ENCODE measurements around the gene TNRC18.
"Not testable (repeated sequence)": the region's sequence is repeated elsewhere in the genome, so short reads cannot be mapped to it uniquely, and the experiment has no call there.

Gene TNRC18

DNA sequence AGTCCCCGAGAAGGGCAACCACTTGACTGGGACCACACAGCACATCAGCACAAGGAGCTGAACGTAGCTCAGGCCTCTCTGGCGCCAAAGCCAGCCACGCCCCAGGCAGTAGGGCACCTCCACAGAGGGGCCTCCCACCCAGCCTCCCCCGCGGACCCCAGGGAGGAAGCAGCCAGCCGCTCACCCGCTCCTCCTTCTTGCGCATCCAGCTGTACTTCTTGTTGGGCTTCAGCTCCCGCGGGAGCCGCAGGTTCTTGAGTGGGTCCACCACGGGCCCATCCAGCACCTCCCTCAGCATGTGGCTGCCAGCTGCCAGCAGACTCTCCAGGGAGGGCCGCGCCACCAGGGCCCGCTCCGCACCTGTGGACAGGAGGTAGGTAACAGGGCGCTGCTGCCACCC is 61.2 kb downstream of the TNRC18 start:
- Histone ChIP-seq H3K36me3 (ENCODE audit: insufficient read depth, low read length) (peaks cover 59% of the 10 kb centered on the region), H3K9me3 (replicated peaks; ENCODE audit: low read length) (no peaks in the 10 kb centered on the region), H3K4me1 (ENCODE audit: control insufficient read depth, insufficient read depth, low read length) (no peaks in the 10 kb centered on the region), H3K27me3 (ENCODE audit: control insufficient read depth, insufficient read depth, low read length) (no peaks in the 10 kb centered on the region), H3K9ac (ENCODE audit: low read depth, low read length) (no peak overlapping the region), H3K4me2 (ENCODE audit: low read length) (no peak overlapping the region), H3K4me3 (ENCODE audit: low read length) (no peak overlapping the region)

DNA sequence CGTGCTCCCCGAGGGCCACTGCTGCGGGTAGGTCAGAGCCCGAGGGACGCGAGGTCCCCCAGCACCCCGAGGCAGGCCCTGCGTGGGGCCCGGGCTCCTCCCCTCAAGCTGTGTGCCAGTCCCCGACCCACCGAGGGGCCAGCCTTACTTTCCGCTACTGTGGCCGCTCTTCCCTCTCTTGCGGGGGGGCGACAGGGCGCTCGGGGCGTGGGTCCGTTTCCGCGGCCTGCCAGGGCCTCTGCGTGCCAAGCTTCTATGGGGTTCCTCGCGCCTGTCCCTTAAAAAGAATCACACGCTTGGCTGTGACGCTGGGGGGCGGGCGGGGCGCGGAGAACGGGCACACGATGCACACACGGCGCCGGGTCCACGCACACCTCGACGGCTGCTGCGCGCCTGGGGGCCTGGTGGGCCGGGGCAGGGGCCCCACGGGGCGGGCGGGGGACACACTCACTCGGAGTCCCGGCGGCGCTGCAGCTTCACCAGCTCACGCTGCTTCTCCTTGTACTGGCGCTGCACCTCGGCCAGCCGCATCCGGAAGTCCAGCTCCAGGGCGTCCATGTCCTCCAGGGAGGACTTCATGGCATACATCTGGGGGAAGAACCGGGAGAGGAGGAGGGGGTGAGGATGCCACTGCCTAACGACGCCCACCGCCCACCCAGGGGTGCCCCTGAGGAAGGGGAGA is 62.0 kb downstream of the TNRC18 start:
- no peak overlapping the region for H3K9ac ChIP-seq (ENCODE audit: low read depth, low read length)
- peaks cover 64% of the 10 kb centered on the region for H3K36me3 ChIP-seq (ENCODE audit: insufficient read depth, low read length)
- no peaks in the 10 kb centered on the region for H3K4me1 ChIP-seq (ENCODE audit: control insufficient read depth, insufficient read depth, low read length)
- no peaks in the 10 kb centered on the region for H3K9me3 ChIP-seq (replicated peaks; ENCODE audit: low read length)
- no peak overlapping the region for H3K4me3 ChIP-seq (ENCODE audit: low read length)
- H3K27me3 ChIP-seq (ENCODE audit: control insufficient read depth, insufficient read depth, low read length) = no peaks in the 10 kb centered on the region
- no peak overlapping the region for H3K4me2 ChIP-seq (ENCODE audit: low read length)

DNA sequence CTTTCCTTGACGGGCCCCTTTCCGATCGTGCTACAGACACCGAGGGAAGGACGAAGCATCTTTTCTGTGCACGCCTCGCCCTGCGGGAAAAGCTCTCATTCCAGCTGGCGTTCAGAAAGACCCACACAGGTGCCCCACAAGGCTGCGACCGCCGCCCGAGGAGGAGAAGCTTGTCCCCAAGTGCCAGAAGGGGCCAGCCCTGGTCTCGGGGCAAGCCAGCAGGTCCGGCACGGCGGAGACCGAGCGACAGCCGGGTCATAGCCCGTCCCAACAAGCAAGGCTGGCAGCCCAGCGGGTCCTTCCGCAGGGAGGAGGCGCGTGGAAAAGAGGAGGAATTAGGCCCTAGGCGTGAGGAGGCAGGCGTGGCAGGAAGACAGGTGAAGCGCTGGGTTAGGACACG is 62.7 kb downstream of the TNRC18 start:
- H3K4me1 ChIP-seq (ENCODE audit: control insufficient read depth, insufficient read depth, low read length) = no peaks in the 10 kb centered on the region
- peaks cover 68% of the 10 kb centered on the region for H3K36me3 ChIP-seq (ENCODE audit: insufficient read depth, low read length)
- H3K4me3 ChIP-seq (ENCODE audit: low read length) = no peak overlapping the region
- H3K4me2 ChIP-seq (ENCODE audit: low read length) = no peak overlapping the region
- no peaks in the 10 kb centered on the region for H3K9me3 ChIP-seq (replicated peaks; ENCODE audit: low read length)
- no peak overlapping the region for H3K9ac ChIP-seq (ENCODE audit: low read depth, low read length)
- no peaks in the 10 kb centered on the region for H3K27me3 ChIP-seq (ENCODE audit: control insufficient read depth, insufficient read depth, low read length)

DNA sequence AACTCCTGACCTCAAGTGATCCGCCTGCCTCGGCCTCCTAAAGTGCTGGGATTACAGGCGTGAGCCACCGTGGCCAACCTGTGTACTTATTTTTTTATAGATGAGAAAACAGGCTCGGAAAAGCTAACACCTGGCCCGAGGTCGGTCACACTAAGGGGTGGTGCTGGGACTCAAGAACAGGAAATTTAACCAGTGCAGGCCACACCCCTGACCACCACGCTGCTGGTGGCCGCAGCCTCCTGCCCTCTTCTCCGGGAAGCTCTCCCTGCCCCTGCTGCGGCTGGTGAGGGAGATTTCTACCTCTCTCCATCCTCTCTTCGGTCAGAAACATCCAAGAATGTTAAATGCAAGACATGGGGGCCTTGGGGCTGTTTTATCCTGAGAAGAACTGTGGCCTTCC is 63.2 kb downstream of the TNRC18 start:
- H3K9me3 ChIP-seq (replicated peaks; ENCODE audit: low read length) = no peaks in the 10 kb centered on the region
- H3K4me1 ChIP-seq (ENCODE audit: control insufficient read depth, insufficient read depth, low read length) = peaks cover 1% of the 10 kb centered on the region
- H3K4me3 ChIP-seq (ENCODE audit: low read length) = no peak overlapping the region
- no peak overlapping the region for H3K4me2 ChIP-seq (ENCODE audit: low read length)
- no peaks in the 10 kb centered on the region for H3K27me3 ChIP-seq (ENCODE audit: control insufficient read depth, insufficient read depth, low read length)
- H3K36me3 ChIP-seq (ENCODE audit: insufficient read depth, low read length) = peaks cover 72% of the 10 kb centered on the region
- no peak overlapping the region for H3K9ac ChIP-seq (ENCODE audit: low read depth, low read length)

DNA sequence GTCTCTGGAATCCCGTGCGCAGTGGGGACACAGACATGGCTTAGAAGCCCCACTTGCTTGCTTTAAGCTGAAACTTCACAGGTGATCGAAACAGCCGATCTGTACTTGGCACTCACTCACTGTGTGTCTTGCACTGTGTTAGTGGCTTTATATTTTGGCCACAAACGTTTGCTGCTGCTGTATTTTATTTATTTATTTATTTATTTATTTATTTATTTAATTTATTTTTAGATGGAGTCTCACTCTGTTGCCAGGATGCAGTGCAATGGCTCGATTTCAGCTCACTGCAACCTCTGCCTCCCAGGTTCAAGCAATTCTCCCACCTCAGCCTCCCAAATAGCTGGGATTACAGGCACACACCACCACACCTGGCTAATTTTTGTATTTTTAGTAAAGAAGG is 63.6 kb downstream of the TNRC18 start:
- H3K4me3 ChIP-seq (ENCODE audit: low read length); H3K9ac ChIP-seq (ENCODE audit: low read depth, low read length); H3K4me1 ChIP-seq (ENCODE audit: control insufficient read depth, insufficient read depth, low read length); H3K4me2 ChIP-seq (ENCODE audit: low read length); H3K27me3 ChIP-seq (ENCODE audit: control insufficient read depth, insufficient read depth, low read length); H3K9me3 ChIP-seq (replicated peaks; ENCODE audit: low read length): not testable (repeated sequence)
- peaks cover 72% of the 10 kb centered on the region for H3K36me3 ChIP-seq (ENCODE audit: insufficient read depth, low read length)

DNA sequence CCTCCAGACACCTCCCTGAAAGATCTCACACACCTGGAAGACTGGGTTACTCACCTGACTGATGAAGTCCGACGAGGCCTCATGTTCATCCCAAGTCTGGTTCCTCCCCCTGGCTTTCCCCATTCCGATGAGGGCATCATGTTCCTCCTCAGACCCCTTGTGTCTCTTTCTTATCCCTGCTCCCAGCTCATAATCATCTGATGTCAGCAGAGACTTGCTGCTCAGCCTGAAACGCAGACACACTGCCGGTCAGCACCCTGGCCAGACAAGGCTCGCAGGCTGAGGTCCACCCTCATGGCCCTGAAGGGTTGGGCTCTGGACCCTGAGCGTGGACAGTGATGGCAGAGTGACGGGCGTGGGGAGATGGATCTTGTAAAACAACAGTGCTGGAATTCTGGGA is 64.3 kb downstream of the TNRC18 start:
- H3K4me2 ChIP-seq (ENCODE audit: low read length) = no peak overlapping the region
- peaks cover 12% of the 10 kb centered on the region for H3K4me1 ChIP-seq (ENCODE audit: control insufficient read depth, insufficient read depth, low read length)
- peaks cover 71% of the 10 kb centered on the region for H3K36me3 ChIP-seq (ENCODE audit: insufficient read depth, low read length)
- H3K9me3 ChIP-seq (replicated peaks; ENCODE audit: low read length) = no peaks in the 10 kb centered on the region
- no peaks in the 10 kb centered on the region for H3K27me3 ChIP-seq (ENCODE audit: control insufficient read depth, insufficient read depth, low read length)
- no peak overlapping the region for H3K9ac ChIP-seq (ENCODE audit: low read depth, low read length)
- H3K4me3 ChIP-seq (ENCODE audit: low read length) = no peak overlapping the region

DNA sequence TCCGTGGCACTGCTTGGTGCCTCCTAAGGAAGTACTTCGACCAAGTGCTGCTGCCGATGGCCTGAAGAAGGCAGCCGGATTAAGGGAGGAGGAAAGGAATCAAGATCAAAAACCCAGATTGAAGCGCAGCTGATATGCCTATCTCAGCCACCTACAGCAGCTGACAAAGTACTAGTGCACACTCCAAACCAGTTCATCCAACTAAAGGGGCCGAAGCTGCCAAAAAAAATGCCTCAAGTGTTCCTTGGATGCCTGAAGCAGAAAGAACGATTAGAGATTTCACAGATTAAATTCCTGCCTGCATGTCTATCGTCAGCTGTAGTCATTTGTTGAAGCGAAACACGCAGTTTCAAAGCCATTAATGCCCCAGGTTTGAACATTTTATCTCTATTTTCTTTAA is 65.7 kb downstream of the TNRC18 start:
- Histone ChIP-seq H3K4me1 (ENCODE audit: control insufficient read depth, insufficient read depth, low read length) (peaks cover 15% of the 10 kb centered on the region), H3K9ac (ENCODE audit: low read depth, low read length) (no peak overlapping the region), H3K36me3 (ENCODE audit: insufficient read depth, low read length) (peaks cover 78% of the 10 kb centered on the region), H3K4me2 (ENCODE audit: low read length) (no peak overlapping the region), H3K27me3 (ENCODE audit: control insufficient read depth, insufficient read depth, low read length) (no peaks in the 10 kb centered on the region), H3K4me3 (ENCODE audit: low read length) (no peak overlapping the region), H3K9me3 (replicated peaks; ENCODE audit: low read length) (no peaks in the 10 kb centered on the region)

DNA sequence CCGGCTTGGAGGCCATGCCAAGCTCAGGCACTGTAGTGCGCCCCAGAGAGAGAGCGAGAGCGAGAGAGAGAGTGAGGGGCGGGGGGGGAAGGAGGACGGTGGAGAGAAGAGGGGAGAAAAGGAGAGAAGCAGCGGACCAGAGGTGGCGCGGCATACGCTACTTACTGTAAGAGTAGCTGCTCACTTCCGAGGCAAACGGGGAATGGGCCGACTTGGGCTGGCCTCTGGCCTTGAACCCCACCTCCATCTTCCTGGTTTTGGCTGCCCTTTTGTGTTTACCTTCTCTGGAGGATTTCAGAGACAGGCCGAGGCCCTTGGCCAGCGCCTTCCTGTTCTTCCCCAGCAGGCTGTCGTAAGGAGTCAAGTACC is 66.9 kb downstream of the TNRC18 start:
- peaks cover 79% of the 10 kb centered on the region for H3K36me3 ChIP-seq (ENCODE audit: insufficient read depth, low read length)
- H3K9me3 ChIP-seq (replicated peaks; ENCODE audit: low read length) = no peaks in the 10 kb centered on the region
- H3K4me1 ChIP-seq (ENCODE audit: control insufficient read depth, insufficient read depth, low read length) = peaks cover 16% of the 10 kb centered on the region
- no peak overlapping the region for H3K4me2 ChIP-seq (ENCODE audit: low read length)
- H3K9ac ChIP-seq (ENCODE audit: low read depth, low read length) = no peak overlapping the region
- H3K4me3 ChIP-seq (ENCODE audit: low read length) = no peak overlapping the region
- no peaks in the 10 kb centered on the region for H3K27me3 ChIP-seq (ENCODE audit: control insufficient read depth, insufficient read depth, low read length)

DNA sequence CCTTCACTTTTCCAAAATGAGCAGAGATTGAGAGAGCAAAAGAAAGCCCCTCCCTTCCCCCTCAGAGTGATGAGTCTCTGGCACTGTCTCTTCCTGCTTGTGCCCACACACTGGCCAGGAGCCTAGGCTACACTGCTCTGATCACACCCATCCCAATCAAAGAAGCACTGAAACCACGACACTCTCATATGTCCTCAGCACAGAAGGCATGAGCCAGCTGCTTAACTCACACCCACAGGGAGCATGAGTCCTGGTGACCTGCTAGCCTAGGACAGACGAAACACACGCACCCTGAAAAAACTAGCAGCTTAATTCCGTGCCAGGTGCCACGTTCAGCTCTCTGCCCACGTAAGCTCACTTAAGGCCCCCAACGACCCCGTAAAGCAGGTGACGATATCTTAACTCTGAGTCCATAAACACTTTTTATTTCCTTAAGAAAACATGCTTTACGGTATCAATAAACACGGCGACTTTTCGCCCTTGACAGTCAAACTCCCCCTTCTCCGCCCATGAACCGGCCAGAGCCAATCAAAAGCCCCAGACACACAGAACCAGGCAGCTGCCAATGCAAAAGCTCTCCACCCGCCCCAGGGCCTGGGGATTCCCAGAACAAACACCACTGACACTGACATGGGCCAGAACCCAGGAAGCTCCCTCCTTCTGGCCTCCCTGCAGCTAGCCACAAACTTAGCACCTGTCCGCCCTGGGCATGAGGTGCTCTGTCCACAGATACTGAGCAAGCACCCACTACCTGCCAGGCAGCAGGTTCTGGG is 69.0 kb downstream of the TNRC18 start:
- Histone ChIP-seq H3K9ac (ENCODE audit: low read depth, low read length) (peak overlapping the region; percentile 5), H3K4me1 (ENCODE audit: control insufficient read depth, insufficient read depth, low read length) (peaks cover 19% of the 10 kb centered on the region), H3K4me3 (ENCODE audit: low read length) (peak overlapping the region; percentile 43), H3K36me3 (ENCODE audit: insufficient read depth, low read length) (peaks cover 71% of the 10 kb centered on the region), H3K27me3 (ENCODE audit: control insufficient read depth, insufficient read depth, low read length) (no peaks in the 10 kb centered on the region), H3K9me3 (replicated peaks; ENCODE audit: low read length) (no peaks in the 10 kb centered on the region), H3K4me2 (ENCODE audit: low read length) (peak overlapping the region; percentile 69)

DNA sequence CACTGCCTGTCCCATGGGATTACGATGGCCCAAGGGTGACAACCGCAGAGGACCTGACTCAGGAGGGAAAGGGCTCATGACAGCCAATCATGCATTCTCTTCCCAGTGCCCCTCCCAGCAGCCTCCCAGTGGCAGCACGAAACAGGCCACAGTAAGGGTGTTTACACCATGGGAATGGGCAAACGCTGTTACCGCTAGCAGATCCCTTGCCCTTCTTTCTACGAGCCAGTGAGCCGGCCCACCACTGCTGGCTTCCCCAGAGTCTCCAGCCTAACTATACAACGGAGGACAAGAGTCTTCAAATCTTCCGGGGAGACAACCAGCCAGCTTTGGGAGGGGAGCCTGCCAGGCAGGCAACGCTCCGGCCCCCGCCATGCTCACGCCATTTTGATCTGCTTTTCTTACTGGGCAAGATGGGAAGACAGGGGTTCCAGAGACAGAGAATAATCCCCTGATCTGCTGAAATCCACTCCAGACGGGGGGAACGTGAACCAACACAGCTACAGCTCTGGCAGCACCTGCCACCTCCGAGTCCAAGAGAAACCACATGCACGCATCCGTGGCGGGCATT is 71.1 kb downstream of the TNRC18 start:
- Histone ChIP-seq H3K27me3 (ENCODE audit: control insufficient read depth, insufficient read depth, low read length) (no peaks in the 10 kb centered on the region), H3K9ac (ENCODE audit: low read depth, low read length) (no peak overlapping the region), H3K4me3 (ENCODE audit: low read length) (no peak overlapping the region), H3K4me2 (ENCODE audit: low read length) (no peak overlapping the region), H3K36me3 (ENCODE audit: insufficient read depth, low read length) (peaks cover 55% of the 10 kb centered on the region), H3K4me1 (ENCODE audit: control insufficient read depth, insufficient read depth, low read length) (peaks cover 19% of the 10 kb centered on the region), H3K9me3 (replicated peaks; ENCODE audit: low read length) (no peaks in the 10 kb centered on the region)

DNA sequence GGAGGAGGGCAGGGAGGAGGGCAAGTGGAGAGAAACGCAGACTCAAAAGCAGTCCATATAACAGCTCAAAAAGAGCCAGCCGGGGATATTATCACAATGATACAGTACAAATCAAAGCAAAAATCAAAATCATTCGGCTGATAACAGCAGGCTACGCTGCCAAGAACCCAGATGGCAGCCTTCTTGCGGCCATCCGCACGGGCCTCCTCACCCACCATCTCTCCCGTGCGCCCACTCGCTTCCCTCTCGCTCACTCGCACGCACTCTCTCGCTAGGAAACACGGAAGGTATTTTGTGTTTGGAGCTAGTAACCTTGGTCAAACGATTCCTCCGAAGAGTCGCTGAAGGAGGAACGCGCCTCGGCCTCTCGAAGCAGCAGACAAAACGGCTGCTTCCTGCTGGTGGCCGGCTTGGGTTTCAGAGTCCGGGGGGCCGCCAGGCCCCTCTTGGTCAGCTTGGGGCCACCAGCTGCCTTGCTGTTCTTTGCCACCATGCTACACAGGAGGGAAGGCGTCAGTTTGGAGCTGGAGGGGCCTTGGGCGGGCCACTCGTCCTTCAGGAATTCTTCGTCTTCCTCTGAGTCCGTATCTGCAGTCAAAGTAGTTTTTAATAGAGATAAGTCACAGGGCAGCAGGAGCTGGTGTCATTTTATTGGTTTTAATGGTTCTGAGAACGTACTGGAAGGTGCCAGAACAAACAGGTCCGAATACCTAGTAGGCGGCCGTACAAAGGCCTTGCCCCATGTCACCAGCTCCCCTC is 71.9 kb downstream of the TNRC18 start:
- Histone ChIP-seq H3K4me3 (ENCODE audit: low read length) (no peak overlapping the region), H3K9me3 (replicated peaks; ENCODE audit: low read length) (no peaks in the 10 kb centered on the region), H3K4me2 (ENCODE audit: low read length) (no peak overlapping the region), H3K4me1 (ENCODE audit: control insufficient read depth, insufficient read depth, low read length) (peaks cover 19% of the 10 kb centered on the region), H3K27me3 (ENCODE audit: control insufficient read depth, insufficient read depth, low read length) (no peaks in the 10 kb centered on the region), H3K9ac (ENCODE audit: low read depth, low read length) (no peak overlapping the region), H3K36me3 (ENCODE audit: insufficient read depth, low read length) (peaks cover 47% of the 10 kb centered on the region)

Measured in skeletal muscle satellite cell (primary cell).